GM18498 (cell line): ENCODE results near the gene PTBP1.
"Not testable (repeated sequence)": the region's sequence is repeated elsewhere in the genome, so short reads cannot be mapped to it uniquely, and the experiment has no call there.

Experiments used
- ATAC-seq: cut with Tn5 transposase; IDR thresholded peaks from one replicate; pipeline ENCODE4 v1.9.1; 2021; ENCODE audit warnings: mild to moderate bottlenecking, moderate library complexity; ENCODE audit not compliant: unreplicated experiment

The PTBP1 gene

DNA sequence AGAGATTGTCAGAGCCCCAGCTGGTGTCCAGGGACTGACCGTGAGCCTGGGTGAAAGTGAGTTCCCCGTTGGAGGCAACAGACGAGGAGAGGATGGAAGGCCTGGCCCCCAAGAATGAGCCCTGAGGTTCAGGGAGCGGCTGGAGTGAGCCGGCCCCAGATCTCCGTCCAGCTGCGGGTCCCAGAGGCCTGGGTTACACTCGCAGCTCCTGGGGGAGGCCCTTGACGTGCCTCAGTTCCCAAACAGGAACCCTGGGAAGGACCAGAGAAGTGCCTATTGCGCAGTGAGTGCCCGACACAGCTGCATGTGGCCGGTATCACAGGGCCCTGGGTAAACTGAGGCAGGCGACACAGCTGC is 53.7 kb downstream of the PTBP1 start:
- ATAC-seq = no peak

DNA sequence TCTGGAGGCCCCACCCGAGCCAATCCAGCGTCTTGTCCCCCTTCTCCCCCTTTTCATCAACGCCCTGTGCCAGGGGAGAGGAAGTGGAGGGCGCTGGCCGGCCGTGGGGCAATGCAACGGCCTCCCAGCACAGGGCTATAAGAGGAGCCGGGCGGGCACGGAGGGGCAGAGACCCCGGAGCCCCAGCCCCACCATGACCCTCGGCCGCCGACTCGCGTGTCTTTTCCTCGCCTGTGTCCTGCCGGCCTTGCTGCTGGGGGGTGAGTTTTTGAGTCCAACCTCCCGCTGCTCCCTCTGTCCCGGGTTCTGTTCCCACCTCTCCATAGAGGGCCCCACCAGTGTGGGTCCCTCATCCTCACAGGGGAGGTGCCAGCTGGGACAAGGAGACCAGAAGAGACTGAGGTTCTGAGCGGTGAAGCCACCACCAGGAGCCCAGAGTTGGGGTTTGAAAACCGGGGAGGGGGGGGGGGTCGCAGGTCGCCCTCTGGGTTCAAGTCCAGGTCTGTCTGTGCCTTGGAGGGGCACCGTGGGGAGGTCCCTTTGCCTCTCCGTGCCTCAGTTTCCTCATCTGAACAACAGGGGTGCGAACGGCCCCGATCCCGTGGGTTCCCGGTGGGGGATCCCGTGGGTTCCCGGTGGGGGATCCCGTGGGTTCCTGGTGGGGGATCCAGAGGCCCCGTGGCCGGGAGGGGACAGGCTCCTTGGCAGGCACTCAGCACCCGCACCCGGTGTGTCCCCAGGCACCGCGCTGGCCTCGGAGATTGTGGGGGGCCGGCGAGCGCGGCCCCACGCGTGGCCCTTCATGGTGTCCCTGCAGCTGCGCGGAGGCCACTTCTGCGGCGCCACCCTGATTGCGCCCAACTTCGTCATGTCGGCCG is 55.1 kb downstream of the PTBP1 start, which contains the start of gene ELANE:
Gene ELANE, plus strand, starts transcription at position 168 of the 878 bp plus-strand sequence. Its CDS starts 26 bp downstream, at position 194.
- ATAC-seq = no peak

DNA sequence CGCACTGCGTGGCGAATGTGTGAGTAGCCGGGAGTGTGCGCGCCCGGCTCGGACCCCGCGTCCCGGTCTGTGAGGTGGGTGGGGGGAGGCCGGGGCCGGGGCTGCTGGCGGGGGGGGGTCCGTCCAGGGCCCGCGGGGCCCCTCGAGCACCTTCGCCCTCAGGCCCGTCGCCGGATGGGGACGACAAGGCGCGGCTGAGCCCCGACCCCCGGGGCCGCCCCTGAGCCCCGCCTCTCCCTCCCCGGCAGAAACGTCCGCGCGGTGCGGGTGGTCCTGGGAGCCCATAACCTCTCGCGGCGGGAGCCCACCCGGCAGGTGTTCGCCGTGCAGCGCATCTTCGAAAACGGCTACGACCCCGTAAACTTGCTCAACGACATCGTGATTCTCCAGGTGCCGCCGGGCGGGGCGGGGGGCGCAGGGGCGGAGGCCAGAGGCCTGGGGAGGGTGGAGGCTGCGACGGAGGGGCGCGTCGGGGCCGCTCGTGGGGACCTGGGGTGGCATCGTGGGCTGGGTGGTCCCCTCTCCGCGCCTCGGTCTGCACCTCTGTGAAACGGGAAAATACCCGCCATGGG is 55.8 kb downstream of the PTBP1 start:
- no peak for ATAC-seq

DNA sequence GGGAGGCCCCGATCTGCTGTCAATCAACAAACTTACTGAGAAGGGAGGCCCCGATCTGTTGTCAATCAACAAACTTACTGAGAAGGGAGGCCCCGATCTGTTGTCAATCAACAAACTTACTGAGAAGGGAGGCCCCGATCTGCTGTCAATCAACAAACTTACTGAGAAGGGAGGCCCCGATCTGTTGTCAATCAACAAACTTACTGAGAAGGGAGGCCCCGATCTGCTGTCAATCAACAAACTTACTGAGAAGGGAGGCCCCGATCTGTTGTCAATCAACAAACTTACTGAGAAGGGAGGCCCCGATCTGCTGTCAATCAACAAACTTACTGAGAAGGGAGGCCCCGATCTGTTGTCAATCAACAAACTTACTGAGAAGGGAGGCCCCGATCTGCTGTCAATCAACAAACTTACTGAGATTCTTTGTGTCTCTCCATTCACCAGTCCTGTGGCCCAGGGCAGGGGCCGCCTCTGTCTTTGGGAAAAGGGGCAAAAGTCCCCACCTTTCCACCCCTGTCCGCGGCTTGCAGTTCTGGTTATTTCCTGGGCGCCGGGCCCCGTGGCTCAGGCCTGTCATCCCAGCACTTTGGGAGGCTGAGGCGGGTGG is 56.5 kb downstream of the PTBP1 start:
- ATAC-seq = not testable (repeated sequence)

DNA sequence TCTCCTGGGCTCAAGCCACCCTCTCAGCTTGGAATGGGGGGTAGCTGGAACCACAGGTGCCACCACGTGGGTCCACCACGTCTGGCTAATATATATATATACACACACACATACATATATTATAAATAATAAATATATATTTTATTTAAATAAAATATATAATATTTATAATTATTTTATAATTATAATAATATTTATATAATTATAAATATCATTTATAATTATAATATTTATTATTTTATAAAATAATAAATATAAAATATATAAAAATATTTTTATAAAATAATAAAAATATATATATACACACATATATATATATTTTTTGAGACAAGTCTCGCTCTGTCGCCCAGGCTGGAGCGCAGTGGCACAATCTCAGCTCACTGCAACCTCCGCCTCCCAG is 57.3 kb downstream of the PTBP1 start:
- no peak for ATAC-seq

DNA sequence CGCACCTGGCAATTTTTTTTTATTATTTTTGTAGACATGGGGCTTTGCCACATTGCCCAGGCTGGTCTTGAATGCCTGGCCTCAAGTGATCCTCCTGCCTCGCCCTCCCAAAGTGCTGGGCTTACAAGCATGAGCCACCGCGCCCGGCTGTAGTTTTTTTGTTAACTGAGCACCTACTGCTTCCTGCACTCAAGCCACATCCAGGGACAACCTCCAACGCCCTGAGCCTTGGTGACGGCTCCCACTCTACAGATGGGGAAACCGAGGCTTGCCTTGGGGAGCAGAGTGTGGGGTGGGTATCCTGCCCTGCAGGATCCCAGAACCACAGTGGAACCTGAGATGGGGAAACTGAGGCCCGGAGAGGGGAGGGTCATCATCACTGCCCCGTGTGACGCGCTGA is 57.9 kb downstream of the PTBP1 start:
- no peak for ATAC-seq

DNA sequence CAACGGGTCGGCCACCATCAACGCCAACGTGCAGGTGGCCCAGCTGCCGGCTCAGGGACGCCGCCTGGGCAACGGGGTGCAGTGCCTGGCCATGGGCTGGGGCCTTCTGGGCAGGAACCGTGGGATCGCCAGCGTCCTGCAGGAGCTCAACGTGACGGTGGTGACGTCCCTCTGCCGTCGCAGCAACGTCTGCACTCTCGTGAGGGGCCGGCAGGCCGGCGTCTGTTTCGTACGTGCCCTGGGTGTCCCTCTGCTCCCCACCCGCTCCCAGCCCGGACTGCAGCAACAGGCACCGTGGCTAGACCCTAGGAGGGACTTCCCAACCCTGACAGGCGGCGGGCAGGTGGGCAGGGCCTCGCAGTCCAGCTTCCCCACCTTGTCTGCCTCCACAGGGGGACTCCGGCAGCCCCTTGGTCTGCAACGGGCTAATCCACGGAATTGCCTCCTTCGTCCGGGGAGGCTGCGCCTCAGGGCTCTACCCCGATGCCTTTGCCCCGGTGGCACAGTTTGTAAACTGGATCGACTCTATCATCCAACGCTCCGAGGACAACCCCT is 58.4 kb downstream of the PTBP1 start:
- no peak for ATAC-seq

DNA sequence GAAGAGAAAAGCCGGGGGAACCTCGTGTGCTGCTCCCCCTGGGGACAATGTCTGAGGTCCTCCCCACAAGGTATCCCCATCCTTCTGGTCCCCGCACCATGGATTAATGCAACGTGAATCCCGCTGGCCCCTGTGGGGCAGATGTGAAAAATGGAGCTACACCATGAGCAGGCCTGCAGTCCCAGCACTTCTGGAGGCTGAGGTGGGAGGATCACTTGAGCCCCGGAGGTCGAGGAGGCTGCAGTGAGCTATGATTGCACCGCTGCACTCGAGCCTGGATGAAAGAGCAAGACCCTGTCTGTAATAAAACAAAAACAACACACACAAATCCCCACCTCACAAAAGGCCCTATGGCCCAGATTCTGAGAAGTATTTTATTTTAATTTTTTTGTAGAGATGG is 61.0 kb downstream of the PTBP1 start:
- ATAC-seq = no peak

DNA sequence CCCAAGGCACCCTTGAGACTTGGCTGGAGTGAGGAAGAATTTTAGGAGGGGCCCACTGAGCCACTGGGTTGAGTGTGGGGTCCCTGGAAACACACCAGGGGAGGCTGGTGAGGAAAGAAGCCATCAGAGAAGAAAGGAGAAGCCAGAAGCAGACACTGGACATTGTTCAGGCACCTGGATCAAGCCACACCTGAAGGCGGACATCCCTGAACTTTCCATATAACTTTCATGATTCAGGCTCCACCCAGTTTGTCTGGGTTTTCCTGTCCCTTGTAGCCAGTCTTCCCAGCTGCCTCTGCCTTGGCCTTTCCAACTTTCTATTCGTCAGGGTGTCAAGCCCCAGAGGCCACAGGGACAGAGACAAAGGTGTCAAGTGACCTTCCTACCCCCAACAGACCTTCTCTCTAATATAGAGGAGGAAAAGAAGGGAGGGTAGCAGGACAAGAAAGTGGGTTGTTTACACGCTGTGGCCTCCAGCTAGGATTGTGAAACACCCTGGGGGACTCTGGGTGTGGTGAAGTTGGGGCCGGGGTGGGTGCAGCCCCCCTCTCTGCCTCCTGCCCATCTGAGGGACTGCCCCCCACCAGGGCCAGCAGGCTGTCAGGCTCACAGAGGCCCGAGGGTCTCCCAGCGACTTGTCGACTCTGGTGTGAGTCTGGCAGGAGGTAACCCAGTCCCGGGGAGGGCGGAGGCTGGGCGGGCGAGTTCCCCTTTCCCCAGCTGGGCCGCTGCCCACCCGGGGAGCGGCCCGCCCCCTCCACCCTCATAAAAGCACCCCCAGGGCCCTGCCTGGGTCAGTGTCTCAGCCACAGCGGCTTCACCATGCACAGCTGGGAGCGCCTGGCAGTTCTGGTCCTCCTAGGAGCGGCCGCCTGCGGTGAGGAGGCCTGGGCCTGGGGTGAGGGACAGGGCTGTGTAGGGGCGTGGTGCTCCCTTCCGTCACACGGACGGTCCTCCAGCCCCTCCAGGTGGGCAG is 61.9 kb downstream of the PTBP1 start, which contains the start of gene CFD:
Gene CFD, plus strand, starts transcription at position 797 of the 976 bp plus-strand sequence. Its CDS starts 26 bp downstream, at position 823.
- no peak for ATAC-seq

DNA sequence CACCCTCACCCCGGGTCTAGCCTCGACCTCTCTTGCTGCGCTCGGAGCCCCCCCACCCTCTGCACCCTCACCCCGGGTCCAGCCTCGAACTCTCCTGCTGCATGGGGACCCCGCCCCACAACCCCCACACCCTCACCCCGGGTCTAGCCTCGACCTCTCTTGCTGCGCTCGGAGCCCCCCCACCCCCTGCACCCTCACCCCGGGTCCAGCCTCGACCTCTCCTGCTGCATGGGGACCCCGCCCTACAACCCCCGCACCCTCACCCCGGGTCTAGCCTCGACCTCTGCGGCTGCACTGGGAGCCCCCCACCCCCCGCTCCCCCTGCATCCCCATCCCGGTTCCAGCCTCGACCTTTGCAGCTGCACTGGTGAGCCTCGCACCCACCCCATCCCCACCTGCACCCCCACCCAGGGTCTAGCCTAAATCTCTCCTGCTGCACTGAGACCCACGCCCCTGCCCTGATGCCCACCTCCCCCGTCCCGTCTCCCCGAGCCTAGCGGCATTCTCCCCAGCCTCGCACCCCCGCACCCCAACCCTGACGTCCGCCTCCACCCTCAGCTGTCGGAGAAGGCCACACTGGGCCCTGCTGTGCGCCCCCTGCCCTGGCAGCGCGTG is 64.0 kb downstream of the PTBP1 start:
- ATAC-seq = no peak
